Osteocyte (in vitro differentiated cells): ENCODE measurements around the gene SRRM4. TPM values are rescaled to one million over a fixed set of nuclear protein-coding genes. Genes with fewer than 3 reads are reported as not detected.

Source experiments
- DNase-seq: peaks from one replicate; pipeline ENCODE4 v3.0.0; 2021; ENCODE audit warnings: mixed read lengths; ENCODE audit not compliant: unreplicated experiment; ENCODE audit errors: extremely low spot score
- H3K27ac Mint-ChIP-seq: one replicate; pipeline ENCODE4 v1.8.0; 2021; ENCODE audit warnings: mild to moderate bottlenecking, mixed read lengths; ENCODE audit not compliant: unreplicated experiment
- H3K27me3 Mint-ChIP-seq: one replicate; pipeline ENCODE4 v1.8.0; 2021; ENCODE audit warnings: mixed read lengths; ENCODE audit not compliant: unreplicated experiment
- H3K36me3 Mint-ChIP-seq: one replicate; pipeline ENCODE4 v1.8.0; 2021; ENCODE audit warnings: mixed read lengths; ENCODE audit not compliant: unreplicated experiment
- H3K4me1 Mint-ChIP-seq: one replicate; pipeline ENCODE4 v1.8.0; 2021; ENCODE audit warnings: mixed read lengths; ENCODE audit not compliant: unreplicated experiment
- H3K4me3 Mint-ChIP-seq: one replicate; pipeline ENCODE4 v1.8.0; 2021; ENCODE audit warnings: mild to moderate bottlenecking, moderate library complexity, mixed read lengths; ENCODE audit not compliant: unreplicated experiment
- H3K9me3 Mint-ChIP-seq: one replicate; pipeline ENCODE4 v1.8.0; 2021; ENCODE audit warnings: mixed read lengths; ENCODE audit not compliant: unreplicated experiment
- total RNA-seq: library from RNA; stranded (reverse); gene quantifications from 2 replicates; pipeline ENCODE4 v1.2.1, GENCODE V29; 2021
- TF ChIP-seq, protein P1 (sequence below): fragments of 200-600 bp; sonication (generic); IDR thresholded peaks from 2 replicates; pipeline ENCODE4 v1.5.0; 2021; ENCODE audit warnings: antibody characterized with exemption, mild to moderate bottlenecking, moderate library complexity

The SRRM4 gene
- total RNA-seq, 1 donor from 2014 or later = not detected

DNA sequence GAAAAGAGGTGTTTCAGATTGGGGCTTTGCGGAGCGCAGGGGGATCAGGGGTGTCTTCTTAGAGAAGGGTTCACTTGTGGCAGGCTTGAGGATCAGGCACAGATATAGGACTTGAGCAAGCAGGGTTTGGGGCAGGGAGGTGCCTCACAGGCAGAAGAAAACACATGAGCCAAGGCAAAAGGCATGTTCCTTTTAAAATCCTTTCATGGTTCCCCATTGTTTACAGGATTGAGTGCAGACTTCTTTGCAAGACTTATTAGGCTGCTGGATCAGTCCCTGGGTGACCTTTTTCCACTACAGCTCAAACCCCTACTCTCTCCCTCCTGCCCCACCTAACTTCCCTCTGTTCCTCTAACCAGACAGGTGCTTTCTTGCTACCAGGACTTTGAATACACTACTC is 217.1 kb downstream of the SRRM4 start:
- Mint-ChIP-seq H3K36me3 (no peaks in the 10 kb centered on the region), H3K4me3 (no peak overlapping the region), H3K27ac (no peak overlapping the region), H3K27me3 (no peaks in the 10 kb centered on the region), H3K4me1 (no peaks in the 10 kb centered on the region), H3K9me3 (no peaks in the 10 kb centered on the region)
- TF ChIP-seq, protein P1, sequence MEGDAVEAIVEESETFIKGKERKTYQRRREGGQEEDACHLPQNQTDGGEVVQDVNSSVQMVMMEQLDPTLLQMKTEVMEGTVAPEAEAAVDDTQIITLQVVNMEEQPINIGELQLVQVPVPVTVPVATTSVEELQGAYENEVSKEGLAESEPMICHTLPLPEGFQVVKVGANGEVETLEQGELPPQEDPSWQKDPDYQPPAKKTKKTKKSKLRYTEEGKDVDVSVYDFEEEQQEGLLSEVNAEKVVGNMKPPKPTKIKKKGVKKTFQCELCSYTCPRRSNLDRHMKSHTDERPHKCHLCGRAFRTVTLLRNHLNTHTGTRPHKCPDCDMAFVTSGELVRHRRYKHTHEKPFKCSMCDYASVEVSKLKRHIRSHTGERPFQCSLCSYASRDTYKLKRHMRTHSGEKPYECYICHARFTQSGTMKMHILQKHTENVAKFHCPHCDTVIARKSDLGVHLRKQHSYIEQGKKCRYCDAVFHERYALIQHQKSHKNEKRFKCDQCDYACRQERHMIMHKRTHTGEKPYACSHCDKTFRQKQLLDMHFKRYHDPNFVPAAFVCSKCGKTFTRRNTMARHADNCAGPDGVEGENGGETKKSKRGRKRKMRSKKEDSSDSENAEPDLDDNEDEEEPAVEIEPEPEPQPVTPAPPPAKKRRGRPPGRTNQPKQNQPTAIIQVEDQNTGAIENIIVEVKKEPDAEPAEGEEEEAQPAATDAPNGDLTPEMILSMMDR = no peak
- DNase-seq = no peak

DNA sequence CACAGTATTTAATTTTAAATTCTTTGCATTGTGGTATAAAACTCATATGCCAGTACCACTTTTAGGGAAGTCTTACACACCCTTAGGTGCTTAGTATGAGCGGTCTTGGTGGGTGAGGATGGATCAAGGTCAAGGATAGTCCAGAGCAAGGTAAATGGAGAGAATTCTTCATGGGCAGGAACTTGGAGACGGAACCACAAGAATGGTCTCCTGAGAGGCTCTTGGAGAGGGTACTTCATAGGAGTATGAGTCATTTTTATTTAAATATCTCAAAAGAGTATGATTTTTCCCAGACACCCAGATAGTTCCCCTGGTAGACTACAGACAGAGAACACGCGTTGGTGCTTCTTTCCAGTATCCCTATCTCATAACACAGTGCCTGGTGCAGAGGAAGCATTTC is 219.3 kb downstream of the SRRM4 start:
- Mint-ChIP-seq H3K4me3 (no peak overlapping the region), H3K27me3 (peaks cover 3% of the 10 kb centered on the region), H3K27ac (no peak overlapping the region), H3K9me3 (no peaks in the 10 kb centered on the region), H3K36me3 (no peaks in the 10 kb centered on the region), H3K4me1 (no peaks in the 10 kb centered on the region)
- no peak for DNase-seq
- TF ChIP-seq, protein P1 = no peak

DNA sequence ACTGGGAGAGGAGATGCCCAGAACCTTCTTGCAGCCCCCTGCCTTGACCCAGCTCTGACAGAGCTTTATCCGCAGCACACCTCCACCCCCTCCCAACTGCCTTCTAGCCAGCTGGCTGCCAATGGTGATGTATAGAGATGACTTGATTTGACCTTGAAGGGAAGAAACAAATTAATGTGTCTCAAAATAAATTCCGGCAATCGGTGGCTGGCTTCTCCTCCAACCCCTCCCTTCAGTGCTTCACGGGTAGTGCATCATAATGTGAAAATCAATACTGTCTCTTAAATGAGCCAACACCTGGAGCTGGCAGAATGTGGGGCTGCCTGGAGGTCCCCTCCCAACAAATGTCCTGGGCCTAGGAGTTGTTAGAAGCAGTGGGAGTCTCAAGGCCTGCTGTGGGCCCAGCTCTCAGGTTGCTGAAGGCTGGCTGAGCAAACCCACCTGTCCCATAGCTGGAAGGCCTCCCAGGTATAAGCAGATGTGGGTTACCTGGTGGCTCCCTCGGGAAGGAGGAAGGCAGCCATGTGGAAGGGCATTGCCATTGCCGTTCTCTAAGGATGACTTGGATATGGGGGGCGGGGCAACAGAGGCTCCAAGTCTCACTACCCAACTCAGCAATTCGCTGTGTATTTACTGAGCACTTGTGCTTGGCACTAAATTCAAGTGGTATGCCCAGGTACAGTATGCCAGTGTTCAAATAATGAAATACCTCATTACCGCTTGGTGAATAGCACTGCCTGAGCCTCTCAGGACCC is 220.6 kb downstream of the SRRM4 start:
- H3K36me3 Mint-ChIP-seq = no peaks in the 10 kb centered on the region

DNA sequence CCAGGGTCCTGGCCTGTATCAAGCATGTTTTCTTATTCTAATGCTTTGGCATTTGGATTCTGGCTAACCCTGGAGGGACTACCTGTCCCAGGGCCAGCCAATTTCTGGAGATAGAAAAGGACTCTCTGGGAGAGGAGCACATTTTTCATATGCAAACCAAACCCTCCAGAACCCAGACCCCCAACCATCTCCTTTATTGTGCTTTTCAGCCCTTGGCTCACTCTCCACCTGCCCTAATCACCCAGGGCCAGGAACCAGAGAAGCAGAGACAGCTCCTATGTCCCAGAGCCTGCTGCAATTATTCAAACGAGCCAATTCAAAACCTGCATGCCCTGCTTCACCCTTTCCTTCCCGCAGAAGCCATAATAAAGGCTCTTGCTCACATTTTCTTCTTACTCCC is 221.2 kb downstream of the SRRM4 start:
- H3K36me3 Mint-ChIP-seq = no peaks in the 10 kb centered on the region

More for the DNA sequence above, 220.6 kb downstream of the SRRM4 start:
- peaks cover 3% of the 10 kb centered on the region for H3K27me3 Mint-ChIP-seq
- no peaks in the 10 kb centered on the region for H3K9me3 Mint-ChIP-seq
- no peak overlapping the region for H3K27ac Mint-ChIP-seq
- H3K4me3 Mint-ChIP-seq = no peak overlapping the region
- TF ChIP-seq, protein P1 = no peak
- no peak for DNase-seq
- H3K4me1 Mint-ChIP-seq = no peaks in the 10 kb centered on the region

DNA sequence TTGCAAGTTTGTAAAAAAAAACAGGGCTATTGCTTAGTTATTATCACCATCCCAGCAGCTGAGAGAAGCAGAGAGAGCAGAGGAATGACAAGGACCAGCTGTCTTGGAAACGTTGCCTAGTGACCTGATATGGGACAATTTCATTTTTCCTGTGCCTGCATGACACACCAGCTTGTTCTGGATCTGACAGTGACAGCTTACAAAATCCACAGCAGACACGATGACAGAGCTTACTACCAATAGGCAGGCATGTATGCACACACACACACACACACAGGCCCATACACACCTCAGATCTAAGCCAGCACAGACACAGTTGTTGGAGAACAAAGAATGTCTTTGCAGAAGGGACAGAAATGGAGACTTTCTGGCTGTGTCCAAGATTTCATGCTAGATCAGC is 222.8 kb downstream of the SRRM4 start:
- H3K36me3 Mint-ChIP-seq = no peaks in the 10 kb centered on the region
- H3K27me3 Mint-ChIP-seq = peaks cover 3% of the 10 kb centered on the region
- no peaks in the 10 kb centered on the region for H3K9me3 Mint-ChIP-seq
- TF ChIP-seq, protein P1 = no peak
- H3K27ac Mint-ChIP-seq = no peak overlapping the region
- DNase-seq = no peak
- H3K4me1 Mint-ChIP-seq = no peaks in the 10 kb centered on the region
- H3K4me3 Mint-ChIP-seq = no peak overlapping the region

More for the DNA sequence above, 221.2 kb downstream of the SRRM4 start:
- H3K4me3 Mint-ChIP-seq = no peak overlapping the region
- H3K27ac Mint-ChIP-seq = no peak overlapping the region
- H3K9me3 Mint-ChIP-seq = no peaks in the 10 kb centered on the region
- no peaks in the 10 kb centered on the region for H3K4me1 Mint-ChIP-seq
- TF ChIP-seq, protein P1 = no peak
- peaks cover 3% of the 10 kb centered on the region for H3K27me3 Mint-ChIP-seq
- DNase-seq = no peak
